Endothelial cell of umbilical vein (primary cell): Measurements from ENCODE around the gene ZBTB22. TPM values are rescaled to one million over a fixed set of nuclear protein-coding genes. Genes with fewer than 3 reads are reported as not detected.

Source experiments
- BruUV-seq: library from RNA; stranded (reverse); fragments of 400-500 nt; replicated peaks from 2 replicates; lab custom pipeline; 2021; lab: Mats Ljungman, UMichigan
- CTCF ChIA-PET: fragments of 300-600, 350-600 bp; sonication (Branson Sonifier 250); formaldehyde crosslinking; loops from one replicate; lab custom pipeline; 2021; ENCODE audit warnings: antibody characterized with exemption, inconsistent platforms; lab: Charles Lee
- POLR2A ChIA-PET: fragments of 300-600, 350-600 bp; sonication (Branson Sonifier 250); formaldehyde crosslinking; loops from one replicate; lab custom pipeline; 2021; ENCODE audit warnings: antibody characterized with exemption, inconsistent platforms; lab: Charles Lee
- DNase-seq: peaks from one replicate; pipeline ENCODE4 v3.0.0-alpha.2; 2011; ENCODE audit warnings: low read depth, low spot score
- FAIRE-seq: peaks from 2 replicates; lab custom pipeline; 2011; peaks lifted over from hg19 to GRCh38; lab: Jason Lieb, UNC
- H2AFZ ChIP-seq: 2 replicates; pipeline ENCODE4 v1.6.0; 2012; ENCODE audit warnings: low read depth, low read length, control low read depth, inconsistent platforms
- H3K27ac ChIP-seq: 2 replicates; pipeline ENCODE4 v1.5.1; 2011; ENCODE audit warnings: low read depth, mild to moderate bottlenecking, control low read depth, low read length, moderate library complexity; ENCODE audit not compliant: insufficient read depth
- H3K27me3 ChIP-seq, 2 experiments: 2 replicates each; pipeline versions ENCODE4 v1.6.0 to v1.6.1; 2011; ENCODE audit warnings: low read length in 2 of 2, mixed read lengths in 1 of 2; ENCODE audit not compliant: control insufficient read depth in 2 of 2, insufficient read depth in 2 of 2
- H3K36me3 ChIP-seq, 2 experiments: 2 replicates in 1 of 2; 3 replicates in 1 of 2; pipeline ENCODE4 v1.5.1; 2011; ENCODE audit warnings: low read length in 2 of 2, mild to moderate bottlenecking in 1 of 2, moderate library complexity in 1 of 2; ENCODE audit not compliant: control insufficient read depth in 2 of 2, insufficient read depth in 2 of 2; ENCODE audit errors: extremely low read depth in 1 of 2
- H3K4me1 ChIP-seq: 3 replicates; pipeline ENCODE4 v1.5.1; 2011; ENCODE audit warnings: mild to moderate bottlenecking, low read length; ENCODE audit not compliant: control insufficient read depth, insufficient read depth; ENCODE audit errors: extremely low read depth
- H3K4me2 ChIP-seq: 2 replicates; pipeline ENCODE4 v1.6.1; 2011; ENCODE audit warnings: low read length, control low read depth, mixed read lengths; ENCODE audit not compliant: insufficient read depth
- H3K4me3 ChIP-seq, 3 experiments: fragments of 200-600 bp in 1 of 3; sonication (generic), shearing (Covaris generic) in 1 of 3; replicated peaks in 1 of 3; 2 replicates each; pipeline ENCODE4 v1.5.1; 2011 to 2016; ENCODE audit warnings: control low read depth in 3 of 3, low read length in 3 of 3, mild to moderate bottlenecking in 2 of 3, inconsistent platforms in 1 of 3, low read depth in 1 of 3, moderate library complexity in 1 of 3; ENCODE audit not compliant: insufficient read depth in 1 of 3
- H3K79me2 ChIP-seq: 2 replicates; pipeline ENCODE4 v1.6.0; 2012; ENCODE audit warnings: low read length, inconsistent platforms; ENCODE audit not compliant: control insufficient read depth, insufficient read depth
- H3K9ac ChIP-seq: replicated peaks from 2 replicates; pipeline ENCODE3; 2011; ENCODE audit warnings: low read length, control low read depth; ENCODE audit not compliant: insufficient read depth; ENCODE audit errors: extremely low read depth
- H3K9me1 ChIP-seq: replicated peaks from 3 replicates; pipeline ENCODE4 v1.6.0; 2011; ENCODE audit warnings: mild to moderate bottlenecking, low read length; ENCODE audit not compliant: control insufficient read depth, insufficient read depth; ENCODE audit errors: extremely low read depth
- H3K9me3 ChIP-seq: replicated peaks from 2 replicates; pipeline ENCODE4 v1.5.1; 2012; ENCODE audit warnings: low read length, inconsistent platforms; ENCODE audit not compliant: control insufficient read depth, insufficient read depth
- H4K20me1 ChIP-seq: replicated peaks from 2 replicates; pipeline ENCODE3; 2011; ENCODE audit warnings: mild to moderate bottlenecking, low read length; ENCODE audit not compliant: control insufficient read depth, insufficient read depth; ENCODE audit errors: extremely low read depth
- EZH2 ChIP-seq: IDR thresholded peaks from 2 replicates; pipeline ENCODE4 v1.6.1; 2012; ENCODE audit warnings: borderline replicate concordance, low read depth, mild to moderate bottlenecking, moderate library complexity, low read length, inconsistent platforms; ENCODE audit not compliant: severe bottlenecking
- FOS ChIP-seq: IDR thresholded peaks from 2 replicates; pipeline ENCODE4 v1.6.1; 2011; ENCODE audit warnings: mild to moderate bottlenecking, low read length, moderate library complexity, borderline replicate concordance; ENCODE audit not compliant: insufficient read depth
- GATA2 ChIP-seq: IDR thresholded peaks from 2 replicates; pipeline ENCODE4 v1.7.0; 2011; ENCODE audit warnings: low read depth, mild to moderate bottlenecking, moderate library complexity, mixed read lengths, low read length; ENCODE audit not compliant: insufficient read length, insufficient read depth
- JUN ChIP-seq: IDR thresholded peaks from 2 replicates; pipeline ENCODE4 v1.6.1; 2011; ENCODE audit warnings: borderline replicate concordance, low read depth; ENCODE audit not compliant: insufficient read length, insufficient read depth
- MYC ChIP-seq: IDR thresholded peaks from one replicate; pipeline ENCODE4 v1.6.1; 2011; ENCODE audit warnings: mild to moderate bottlenecking, low read depth, low read length
- POLR2A ChIP-seq: IDR thresholded peaks from 2 replicates; pipeline ENCODE4 v1.6.1; 2012; ENCODE audit warnings: low read depth, mild to moderate bottlenecking, control low read depth, low read length
- POLR2AphosphoS5 ChIP-seq: IDR thresholded peaks from 2 replicates; pipeline ENCODE4 v1.6.1; 2012; ENCODE audit warnings: low read depth, mild to moderate bottlenecking, control low read depth, low read length, moderate library complexity; ENCODE audit not compliant: insufficient read depth
- dilution Hi-C: fragments of 300-500 bp; cut with MboI; formaldehyde crosslinking; loops from one replicate; pipeline ENCODE4 v1.15.0; 2019; ENCODE audit warnings: low sequenced_read_pairs; ENCODE audit not compliant: extremely low pct_ligation_motif_present
- intact Hi-C: fragments of 100-400 bp; cut with micrococcal nuclease; formaldehyde crosslinking; loops from one replicate; pipeline ENCODE4 v1.10.0; 2022
- polyA plus RNA-seq, 4 experiments: library from polyadenylated mRNA; depleted of rRNA in 3 of 4; stranded (reverse) in 3 of 4; unstranded in 1 of 4; fragments of >200 nt; gene quantifications; 2 replicates each; pipeline versions ENCODE4 v1.2.1 to v1.2.3, GENCODE V29; 2011 to 2012; ENCODE audit warnings: missing spikeins in 1 of 4
- total RNA-seq: library from RNA; stranded (reverse); gene quantifications from 2 replicates; pipeline ENCODE4 v1.2.3, GENCODE V29; 2021
- TF ChIP-seq, protein P1 (sequence below), 2 donors: IDR thresholded peaks; 1 replicate in 1 of 2; 2 replicates in 1 of 2; pipeline ENCODE4 v1.5.1; 2011; ENCODE audit warnings: low read length in 2 of 2, mild to moderate bottlenecking in 2 of 2, moderate library complexity in 2 of 2, control low read depth in 1 of 2, inconsistent platforms in 1 of 2, low read depth in 1 of 2; ENCODE audit not compliant: insufficient read depth in 1 of 2; ENCODE audit errors: extremely low read depth in 1 of 2
- TF ChIP-seq, protein P2 (sequence below): IDR thresholded peaks from 2 replicates; pipeline ENCODE4 v1.6.1; 2011; ENCODE audit not compliant: insufficient read depth, insufficient read length

Gene ZBTB22
- total and polyA plus RNA-seq, 2 donors (not counting 3 experiments of a cell fraction or from before 2014, with no cell fraction given): 12.6 to 15.4 TPM

DNA sequence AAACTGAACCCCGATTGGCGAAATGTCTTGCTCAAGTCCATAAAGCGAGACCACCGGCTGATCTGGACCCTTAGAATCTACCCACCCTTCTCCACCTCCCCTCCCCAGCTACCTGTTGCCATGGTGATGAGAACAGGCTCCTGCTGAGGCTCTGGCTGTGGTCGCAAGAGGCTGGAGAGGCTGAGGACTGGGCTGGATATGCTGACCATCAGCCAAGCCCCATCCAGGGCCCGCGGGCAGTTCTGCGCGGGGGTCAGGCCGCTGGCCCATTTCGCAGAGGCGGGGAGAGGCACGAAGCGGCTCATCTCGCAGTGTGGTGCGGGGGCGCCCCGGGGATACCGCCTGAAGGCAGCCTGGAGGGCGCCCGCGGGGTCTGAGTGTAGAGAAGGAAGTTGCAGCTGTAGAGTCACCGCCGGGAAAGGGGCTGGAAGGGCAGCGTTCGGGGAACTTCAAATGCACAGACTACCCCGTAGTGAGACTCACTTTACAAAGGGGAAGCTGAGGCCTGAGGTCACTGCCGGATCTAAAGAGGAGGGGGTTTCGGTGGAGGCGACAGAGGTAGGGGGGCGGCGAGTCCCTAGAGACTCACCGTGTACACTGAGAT lies 4.3 kb downstream of the ZBTB22 start:
- dilution Hi-C loops: no loop called here
- no TSS peak for BruUV-seq
- peak; percentile 49 for DNase-seq

More for the DNA sequence above, 4.3 kb downstream of the ZBTB22 start:
- H3K4me3 ChIP-seq: peak overlapping the region; percentile 37 to 96 (median 65)
- H3K4me1 ChIP-seq: peaks cover 18% of the 10 kb centered on the region
- H3K9me1 ChIP-seq: no peaks in the 10 kb centered on the region
- peak overlapping the region; percentile 69 for H3K9ac ChIP-seq
- peak overlapping the region; percentile 48 for H3K27ac ChIP-seq
- H3K9me3 ChIP-seq: no peaks in the 10 kb centered on the region
- no peak for FAIRE-seq
- H3K79me2 ChIP-seq: peaks cover 14% of the 10 kb centered on the region
- intact Hi-C loops: loop anchor here (2.0 to 10.0 kb wide), 3 partner anchors 36 to 262 kb away; partner anchors contain the start of genes B3GALT4, HSD17B8, RXRB and SLC39A7
- no peak for TF ChIP-seq POLR2A
- TF ChIP-seq, protein P1, sequence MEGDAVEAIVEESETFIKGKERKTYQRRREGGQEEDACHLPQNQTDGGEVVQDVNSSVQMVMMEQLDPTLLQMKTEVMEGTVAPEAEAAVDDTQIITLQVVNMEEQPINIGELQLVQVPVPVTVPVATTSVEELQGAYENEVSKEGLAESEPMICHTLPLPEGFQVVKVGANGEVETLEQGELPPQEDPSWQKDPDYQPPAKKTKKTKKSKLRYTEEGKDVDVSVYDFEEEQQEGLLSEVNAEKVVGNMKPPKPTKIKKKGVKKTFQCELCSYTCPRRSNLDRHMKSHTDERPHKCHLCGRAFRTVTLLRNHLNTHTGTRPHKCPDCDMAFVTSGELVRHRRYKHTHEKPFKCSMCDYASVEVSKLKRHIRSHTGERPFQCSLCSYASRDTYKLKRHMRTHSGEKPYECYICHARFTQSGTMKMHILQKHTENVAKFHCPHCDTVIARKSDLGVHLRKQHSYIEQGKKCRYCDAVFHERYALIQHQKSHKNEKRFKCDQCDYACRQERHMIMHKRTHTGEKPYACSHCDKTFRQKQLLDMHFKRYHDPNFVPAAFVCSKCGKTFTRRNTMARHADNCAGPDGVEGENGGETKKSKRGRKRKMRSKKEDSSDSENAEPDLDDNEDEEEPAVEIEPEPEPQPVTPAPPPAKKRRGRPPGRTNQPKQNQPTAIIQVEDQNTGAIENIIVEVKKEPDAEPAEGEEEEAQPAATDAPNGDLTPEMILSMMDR (IDR thresholded peaks at IDR 0.05; ENCODE audit: extremely low read depth in 1 of 2, insufficient read depth in 1 of 2, low read depth in 1 of 2, low read length in 2 of 2): peak in 1 of 2 donors; percentile 1
- no peak for TF ChIP-seq GATA2
- TF ChIP-seq EZH2: no peak
- TF ChIP-seq, protein P2, sequence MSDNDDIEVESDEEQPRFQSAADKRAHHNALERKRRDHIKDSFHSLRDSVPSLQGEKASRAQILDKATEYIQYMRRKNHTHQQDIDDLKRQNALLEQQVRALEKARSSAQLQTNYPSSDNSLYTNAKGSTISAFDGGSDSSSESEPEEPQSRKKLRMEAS: no peak
- TF ChIP-seq FOS: no peak
- no peak for TF ChIP-seq MYC
- no peak for TF ChIP-seq JUN
- TF ChIP-seq POLR2AphosphoS5: peak; percentile 51
- no peaks in the 10 kb centered on the region for H3K36me3 ChIP-seq
- POLR2A ChIA-PET: no interaction called here
- H3K27me3 ChIP-seq: no peaks in the 10 kb centered on the region
- peak overlapping the region; percentile 92 for H3K4me2 ChIP-seq
- H2AFZ ChIP-seq: peak overlapping the region; percentile 25
- CTCF ChIA-PET: interaction anchor here (0.8 to 2.6 kb wide), 4 partner anchors 12 to 36 kb away, joined by 5 to 19 read pairs (median 8); partner anchors contain the start of genes B3GALT4 and RGL2
- H4K20me1 ChIP-seq: no peaks in the 10 kb centered on the region
